CD4-positive, alpha-beta T cell (primary cell): ENCODE measurements around the gene IGFBP4. TPM values are rescaled to one million over a fixed set of nuclear protein-coding genes. Genes with fewer than 3 reads are reported as not detected.

Experiments
- ATAC-seq: fragments of 200-7000 bp; cut with Tn5 transposase; one replicate; pipeline ENCODE4 v1.10.0; 2022; ENCODE audit warnings: mild to moderate bottlenecking; ENCODE audit not compliant: poor library complexity
- CTCF ChIA-PET: fragments of 350-600 bp; sonication (Branson Sonifier 250); formaldehyde crosslinking; loops from one replicate; lab custom pipeline; 2021; ENCODE audit warnings: antibody characterized with exemption, inconsistent platforms; lab: Charles Lee
- POLR2A ChIA-PET: fragments of 350-600 bp; sonication (Branson Sonifier 250); formaldehyde crosslinking; loops from one replicate; lab custom pipeline; 2021; ENCODE audit warnings: antibody characterized with exemption, inconsistent platforms; lab: Charles Lee
- DNase-seq, 14 experiments: peaks; one replicate each; pipeline ENCODE4 v3.0.0-alpha.2; 2013 to 2020; ENCODE audit warnings: mixed read lengths in 2 of 14
- H3K27ac ChIP-seq, 2 donors: one replicate each; pipeline versions ENCODE4 v1.5.1 to v1.7.0; 2013; ENCODE audit warnings: low read length in 2 of 2, low read depth in 1 of 2, mild to moderate bottlenecking in 1 of 2
- H3K27me3 ChIP-seq, 2 experiments: 1 replicate in 1 of 2; 2 replicates in 1 of 2; pipeline versions ENCODE4 v1.6.1 to v1.7.0; 2013; ENCODE audit warnings: low read length in 2 of 2, control low read depth in 1 of 2, mild to moderate bottlenecking in 1 of 2, moderate library complexity in 1 of 2; ENCODE audit not compliant: insufficient read depth in 2 of 2, control insufficient read depth in 1 of 2
- H3K36me3 ChIP-seq: one replicate; pipeline ENCODE4 v1.6.1; 2013; ENCODE audit warnings: low read length, control low read depth; ENCODE audit not compliant: insufficient read depth
- H3K4me1 ChIP-seq: one replicate; pipeline ENCODE4 v1.6.1; 2013; ENCODE audit warnings: low read length, control low read depth; ENCODE audit not compliant: insufficient read depth
- H3K4me3 ChIP-seq: one replicate; pipeline ENCODE4 v1.5.1; 2013; ENCODE audit warnings: mild to moderate bottlenecking, low read length, moderate library complexity
- H3K9me3 ChIP-seq, 2 experiments: 1 replicate in 1 of 2; 2 replicates in 1 of 2; pipeline versions ENCODE4 v1.6.1 to v1.7.0; 2013; ENCODE audit warnings: low read length in 2 of 2, mild to moderate bottlenecking in 2 of 2, control low read depth in 1 of 2, moderate library complexity in 1 of 2; ENCODE audit not compliant: control insufficient read depth in 1 of 2, insufficient read depth in 1 of 2
- H3K27ac Mint-ChIP-seq: one replicate; pipeline ENCODE4 v1.8.0; 2020; ENCODE audit warnings: mixed read lengths
- H3K27me3 Mint-ChIP-seq: one replicate; pipeline ENCODE4 v1.8.0; 2021; ENCODE audit warnings: mixed read lengths
- H3K36me3 Mint-ChIP-seq: one replicate; pipeline ENCODE4 v1.8.0; 2021; ENCODE audit warnings: low read depth, mixed read lengths
- H3K4me1 Mint-ChIP-seq: one replicate; pipeline ENCODE4 v1.8.0; 2021; ENCODE audit warnings: low read depth, mixed read lengths
- H3K4me3 Mint-ChIP-seq: one replicate; pipeline ENCODE4 v1.8.0; 2020; ENCODE audit warnings: mild to moderate bottlenecking, mixed read lengths
- H3K9me3 Mint-ChIP-seq: one replicate; pipeline ENCODE4 v1.8.0; 2020; ENCODE audit warnings: mixed read lengths
- CTCF ChIP-seq: fragments of 200-600 bp; IDR thresholded peaks from one replicate; pipeline ENCODE4 v1.8.0; 2022; ENCODE audit warnings: antibody characterized with exemption, mild to moderate bottlenecking
- intact Hi-C, 2 experiments: fragments of 100-400 bp; cut with DNase I in 1 of 2; cut with micrococcal nuclease in 1 of 2; formaldehyde crosslinking; loops; one replicate each; pipeline versions ENCODE4 v1.15.1 to v1.9.0; 2023 to 2025; cut with DNase I, micrococcal nuclease
- polyA plus RNA-seq, 2 donors: library from polyadenylated mRNA; unstranded; fragments of 120-200 nt; gene quantifications; one replicate each; pipeline ENCODE4 v1.2.1, GENCODE V29; 2013
- total RNA-seq, 174 experiments: library from RNA in 2 of 174; stranded (reverse) in 2 of 174; gene quantifications; one replicate each; pipeline ENCODE4 v1.2.3 and lab custom pipeline; 2021 to 2026

Gene IGFBP4
- total RNA-seq (1 to 10 TPM; 2.5 to 2.6 TPM), total RNA-seq (lab: John Stamatoyannopoulos, UW) (1.9 to 19.8 (median 6.9) reads per million in 172 experiments)
- polyA plus RNA-seq (2013, experiment 1 of 2) = 5.0 TPM
- polyA plus RNA-seq (2013, experiment 2 of 2) = 11.0 TPM

- Histone ChIP-seq H3K36me3 (no peaks in the 10 kb centered on the region), H3K27me3 (no peaks in the 10 kb centered on the region), H3K4me3 (peak within 1 kb of the TSS; percentile 62), H3K4me1 (peaks cover 43% of the 10 kb centered on the region), H3K9me3 (no peaks in the 10 kb centered on the region), H3K27ac (no peak within 1 kb of the TSS)
- peaks cover 33% of the 10 kb centered on the region for H3K4me1 Mint-ChIP-seq
- TF ChIP-seq CTCF = peak; percentile 63
- ChIA-PET POLR2A (interaction anchor here (0.6 to 3.5 kb wide), 11 partner anchors 16 to 172 kb away, joined by 3 to 36 read pairs (median 6); partner anchors contain the start of gene TOP2A), CTCF (interaction anchor here (0.6 to 2.0 kb wide), 9 partner anchors 16 to 117 kb away, joined by 3 to 14 read pairs (median 5); partner anchors contain the start of gene TOP2A)
- peaks cover 14% of the 10 kb centered on the region for H3K36me3 Mint-ChIP-seq
- peak; percentile 76 for ATAC-seq
- H3K27me3 Mint-ChIP-seq = peaks cover 6% of the 10 kb centered on the region
- peak within 1 kb of the TSS; percentile 85 for H3K27ac Mint-ChIP-seq
- DNase-seq = peak; percentile 41 to 84 (median 66)
- no peaks in the 10 kb centered on the region for H3K9me3 Mint-ChIP-seq
- H3K4me3 Mint-ChIP-seq = peak within 1 kb of the TSS; percentile 89
- intact Hi-C loops = loop anchor here (2.0 to 5.0 kb wide), 6 partner anchors 34 to 174 kb away; no protein-coding TSS in a partner anchor
Observed at GRCh38 chr17:40443196-40443987, at the start of gene IGFBP4. TSS of gene IGFBP4 (plus strand) at chr17:40443450. CDS start at chr17:40443736, 286 bp downstream.

GRCh38 chr17:40399185-40399584 is 44.1 kb upstream of the IGFBP4 start:
- peaks cover 22% of the 10 kb centered on the region for H3K4me1 Mint-ChIP-seq
- Histone ChIP-seq H3K27ac (no peak overlapping the region), H3K4me1 (peaks cover 3% of the 10 kb centered on the region), H3K9me3 (no peaks in the 10 kb centered on the region), H3K4me3 (no peak overlapping the region), H3K27me3 (no peaks in the 10 kb centered on the region), H3K36me3 (no peaks in the 10 kb centered on the region)
- H3K27me3 Mint-ChIP-seq = no peaks in the 10 kb centered on the region
- no peak overlapping the region for H3K27ac Mint-ChIP-seq
- peak in 5 of 14 experiments; percentile 7 to 80 (median 52) for DNase-seq
- peak; percentile 71 for ATAC-seq
- ChIA-PET POLR2A (interaction anchor here (0.9 to 1.2 kb wide), 4 partner anchors 133 to 153 kb away, joined by 3 to 5 read pairs (median 3); no protein-coding TSS in a partner anchor), CTCF (interaction anchor here (0.8 to 2.4 kb wide), 9 partner anchors 11 to 161 kb away, joined by 3 to 7 read pairs (median 3); no protein-coding TSS in a partner anchor)
- TF ChIP-seq CTCF = peak; percentile 91
- H3K4me3 Mint-ChIP-seq = no peak overlapping the region
- no peaks in the 10 kb centered on the region for H3K9me3 Mint-ChIP-seq
- H3K36me3 Mint-ChIP-seq = no peaks in the 10 kb centered on the region
- intact Hi-C loops = loop anchor here (1.0 to 5.0 kb wide), 5 partner anchors 16 to 218 kb away; partner anchors contain the start of gene IGFBP4 (in 1 of the 2)

GRCh38 chr17:40402668-40403067 is 40.6 kb upstream of the IGFBP4 start:
- Histone ChIP-seq H3K4me1 (peaks cover 3% of the 10 kb centered on the region), H3K36me3 (no peaks in the 10 kb centered on the region), H3K27ac (no peak overlapping the region), H3K9me3 (no peaks in the 10 kb centered on the region), H3K27me3 (no peaks in the 10 kb centered on the region), H3K4me3 (peak overlapping the region; percentile 21)
- Mint-ChIP-seq H3K9me3 (no peaks in the 10 kb centered on the region), H3K4me1 (peaks cover 22% of the 10 kb centered on the region), H3K27me3 (no peaks in the 10 kb centered on the region), H3K4me3 (peak overlapping the region; percentile 82), H3K27ac (peak overlapping the region; percentile 6), H3K36me3 (no peaks in the 10 kb centered on the region)
- intact Hi-C loops = loop anchor here (5.0 kb wide), 3 partner anchors 40 to 75 kb away; partner anchors contain the start of genes GJD3 (in 1 of the 2) and IGFBP4 (in 1 of the 2)
- DNase-seq (peak in 3 of 14 experiments; percentile 37 to 42 (median 42)), ATAC-seq (peak; percentile 66)
- POLR2A ChIA-PET = interaction anchor here (0.9 to 1.8 kb wide), 5 partner anchors 130 to 153 kb away, joined by 3 to 15 read pairs (median 4); no protein-coding TSS in a partner anchor
- CTCF ChIA-PET = interaction anchor here (1.0 to 2.1 kb wide), 3 partner anchors 95 to 157 kb away, joined by 3 to 8 read pairs (median 6); no protein-coding TSS in a partner anchor
- TF ChIP-seq CTCF = no peak
